ENCODE results near the gene RNF14. TPM values are rescaled to one million over a fixed set of nuclear protein-coding genes. Genes with fewer than 3 reads are reported as not detected.

The RNF14 gene
- total RNA-seq, 2 donors from 2014 or later = 27.5 to 33.0 TPM

DNA sequence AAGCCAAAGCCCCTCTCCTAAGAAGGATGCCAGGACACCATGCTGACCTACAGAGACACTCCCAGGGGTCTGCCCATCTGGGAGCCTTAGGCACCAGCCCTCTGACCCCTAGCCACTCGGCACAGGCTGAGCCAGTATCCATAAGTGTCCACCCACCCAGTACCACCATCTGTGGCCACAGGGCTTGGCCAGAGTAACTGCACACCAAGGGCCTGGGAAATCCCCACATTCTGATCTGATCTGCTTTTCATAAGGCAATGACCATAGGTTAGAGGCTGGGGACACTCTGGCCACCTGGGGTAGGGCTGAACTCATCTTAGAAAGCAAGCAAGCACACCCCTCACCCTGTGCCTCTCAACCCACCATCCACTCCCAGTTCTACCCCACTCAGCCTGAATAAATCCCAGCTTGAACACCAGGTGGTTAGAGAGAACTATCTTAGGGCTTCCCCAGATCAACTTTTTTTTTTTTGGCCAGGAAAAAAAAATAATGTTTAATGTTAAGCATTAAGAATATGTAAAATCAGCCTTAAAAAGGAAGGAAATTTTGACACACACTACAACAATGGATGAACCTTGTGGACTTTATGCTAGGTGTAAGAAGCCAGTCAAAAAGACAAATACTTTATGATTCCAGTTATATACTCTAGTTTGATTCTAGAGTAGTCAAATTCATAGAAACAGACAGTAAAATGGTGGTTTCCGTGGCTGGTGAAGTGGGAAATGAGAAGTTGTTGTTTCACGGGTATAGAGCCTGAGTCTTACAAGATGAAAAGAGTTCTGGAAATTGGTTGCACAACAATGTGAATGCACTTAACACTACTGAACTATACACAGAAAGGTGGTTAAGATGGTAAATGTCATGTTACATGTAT is 37.7 kb downstream of the RNF14 start:
- no peaks in the 10 kb centered on the region for H3K9me3 Mint-ChIP-seq
- Histone ChIP-seq H3K27me3 (ENCODE audit: control insufficient read depth, insufficient read depth, low read length, poor library complexity, severe bottlenecking) (no peaks in the 10 kb centered on the region), H3K9ac (ENCODE audit: extremely low read depth, low read length, poor library complexity, severe bottlenecking) (no peak overlapping the region), H3K27ac (ENCODE audit: low read depth, low read length) (no peak overlapping the region), H3K9me3 (ENCODE audit: control insufficient read depth, low read length) (no peaks in the 10 kb centered on the region), H3K4me1 (ENCODE audit: control insufficient read depth, insufficient read depth, low read length) (no peaks in the 10 kb centered on the region), H3K4me3 (ENCODE audit: low read length) (no peak overlapping the region), H3K36me3 (ENCODE audit: control insufficient read depth, insufficient read depth, low read length) (peaks cover 63% of the 10 kb centered on the region)
- TF ChIP-seq, protein P1, sequence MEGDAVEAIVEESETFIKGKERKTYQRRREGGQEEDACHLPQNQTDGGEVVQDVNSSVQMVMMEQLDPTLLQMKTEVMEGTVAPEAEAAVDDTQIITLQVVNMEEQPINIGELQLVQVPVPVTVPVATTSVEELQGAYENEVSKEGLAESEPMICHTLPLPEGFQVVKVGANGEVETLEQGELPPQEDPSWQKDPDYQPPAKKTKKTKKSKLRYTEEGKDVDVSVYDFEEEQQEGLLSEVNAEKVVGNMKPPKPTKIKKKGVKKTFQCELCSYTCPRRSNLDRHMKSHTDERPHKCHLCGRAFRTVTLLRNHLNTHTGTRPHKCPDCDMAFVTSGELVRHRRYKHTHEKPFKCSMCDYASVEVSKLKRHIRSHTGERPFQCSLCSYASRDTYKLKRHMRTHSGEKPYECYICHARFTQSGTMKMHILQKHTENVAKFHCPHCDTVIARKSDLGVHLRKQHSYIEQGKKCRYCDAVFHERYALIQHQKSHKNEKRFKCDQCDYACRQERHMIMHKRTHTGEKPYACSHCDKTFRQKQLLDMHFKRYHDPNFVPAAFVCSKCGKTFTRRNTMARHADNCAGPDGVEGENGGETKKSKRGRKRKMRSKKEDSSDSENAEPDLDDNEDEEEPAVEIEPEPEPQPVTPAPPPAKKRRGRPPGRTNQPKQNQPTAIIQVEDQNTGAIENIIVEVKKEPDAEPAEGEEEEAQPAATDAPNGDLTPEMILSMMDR (conservative IDR thresholded peaks at IDR 0.05) = no peak
- DNase-seq = no peak
- H3K27me3 Mint-ChIP-seq (ENCODE audit: insufficient read depth) = no peaks in the 10 kb centered on the region
- H3K27ac Mint-ChIP-seq = no peak overlapping the region
- peaks cover 79% of the 10 kb centered on the region for H3K36me3 Mint-ChIP-seq (ENCODE audit: low read depth)
- no peaks in the 10 kb centered on the region for H3K4me1 Mint-ChIP-seq
- no peak overlapping the region for H3K4me3 Mint-ChIP-seq
- 95 to 100% methylated on average over 1 to 3 of the region's 3 CpGs for WGBS, 2 experiments (ENCODE audit: insufficient coverage in 1 of 2, insufficient read length in 1 of 2)

DNA sequence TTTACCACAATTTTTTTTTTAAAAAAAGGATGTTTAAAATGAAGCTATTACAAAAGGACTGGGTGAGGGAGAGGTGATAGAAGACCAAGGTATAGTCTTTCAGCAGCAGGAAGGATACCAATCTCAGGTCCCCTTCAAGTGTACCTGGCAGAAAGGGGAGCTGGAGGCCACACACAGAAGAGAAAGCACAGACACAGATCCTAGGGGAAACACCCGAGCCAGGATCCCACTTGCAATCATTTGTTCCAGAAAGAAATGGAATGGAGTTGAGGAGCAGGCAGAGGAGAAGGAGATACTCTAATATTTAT is 38.3 kb downstream of the RNF14 start:
- 93 to 100% methylated on average over 1 of the region's 1 CpG for WGBS, 2 experiments (ENCODE audit: insufficient coverage in 1 of 2, insufficient read length in 1 of 2)
- Mint-ChIP-seq H3K9me3 (no peaks in the 10 kb centered on the region), H3K36me3 (ENCODE audit: low read depth) (peaks cover 73% of the 10 kb centered on the region), H3K27me3 (ENCODE audit: insufficient read depth) (no peaks in the 10 kb centered on the region), H3K4me3 (no peak overlapping the region), H3K27ac (no peak overlapping the region), H3K4me1 (no peaks in the 10 kb centered on the region)
- no peak overlapping the region for H3K9ac ChIP-seq (ENCODE audit: extremely low read depth, low read length, poor library complexity, severe bottlenecking)
- no peaks in the 10 kb centered on the region for H3K27me3 ChIP-seq (ENCODE audit: control insufficient read depth, insufficient read depth, low read length, poor library complexity, severe bottlenecking)
- H3K9me3 ChIP-seq (ENCODE audit: control insufficient read depth, low read length) = no peaks in the 10 kb centered on the region
- no peaks in the 10 kb centered on the region for H3K4me1 ChIP-seq (ENCODE audit: control insufficient read depth, insufficient read depth, low read length)
- H3K36me3 ChIP-seq (ENCODE audit: control insufficient read depth, insufficient read depth, low read length) = peaks cover 58% of the 10 kb centered on the region
- H3K4me3 ChIP-seq (ENCODE audit: low read length) = no peak overlapping the region
- TF ChIP-seq, protein P1 (conservative IDR thresholded peaks at IDR 0.05) = no peak
- no peak overlapping the region for H3K27ac ChIP-seq (ENCODE audit: low read depth, low read length)
- no peak for DNase-seq

DNA sequence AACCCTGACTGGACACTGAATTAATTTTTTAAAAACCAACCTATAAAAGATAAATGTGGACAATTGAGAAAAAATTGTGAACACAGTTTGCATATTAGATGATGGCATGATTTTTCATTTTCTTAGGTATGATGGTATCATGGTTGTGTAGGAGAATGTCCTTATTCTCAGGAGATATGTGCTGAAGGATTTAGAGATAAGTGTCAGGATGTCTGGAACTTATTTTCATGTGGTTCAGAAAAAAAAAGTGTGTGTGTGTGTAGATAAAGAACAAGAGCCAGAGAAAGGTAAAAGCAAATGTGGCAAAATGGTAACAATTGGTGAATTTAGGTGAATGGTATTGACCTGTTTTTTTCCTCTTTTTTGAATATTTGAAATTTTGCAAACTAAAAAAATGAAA is 39.9 kb downstream of the RNF14 start:
- Histone ChIP-seq H3K9ac (ENCODE audit: extremely low read depth, low read length, poor library complexity, severe bottlenecking) (no peak overlapping the region), H3K9me3 (ENCODE audit: control insufficient read depth, low read length) (no peaks in the 10 kb centered on the region), H3K27me3 (ENCODE audit: control insufficient read depth, insufficient read depth, low read length, poor library complexity, severe bottlenecking) (no peaks in the 10 kb centered on the region), H3K36me3 (ENCODE audit: control insufficient read depth, insufficient read depth, low read length) (peaks cover 44% of the 10 kb centered on the region), H3K27ac (ENCODE audit: low read depth, low read length) (no peak overlapping the region), H3K4me3 (ENCODE audit: low read length) (no peak overlapping the region), H3K4me1 (ENCODE audit: control insufficient read depth, insufficient read depth, low read length) (no peaks in the 10 kb centered on the region)
- H3K9me3 Mint-ChIP-seq = no peaks in the 10 kb centered on the region
- TF ChIP-seq, protein P1 (conservative IDR thresholded peaks at IDR 0.05) = no peak
- H3K4me3 Mint-ChIP-seq = no peak overlapping the region
- H3K27ac Mint-ChIP-seq = no peak overlapping the region
- DNase-seq = no peak
- H3K4me1 Mint-ChIP-seq = peaks cover 1% of the 10 kb centered on the region
- H3K36me3 Mint-ChIP-seq (ENCODE audit: low read depth) = peaks cover 62% of the 10 kb centered on the region
- H3K27me3 Mint-ChIP-seq (ENCODE audit: insufficient read depth) = no peaks in the 10 kb centered on the region
